Cardiac muscle cell (in vitro differentiated cells and primary cell): ENCODE data around the gene MMP3. TPM values are rescaled to one million over a fixed set of nuclear protein-coding genes. Genes with fewer than 3 reads are reported as not detected.
A peak's percentile ranks its signal among the peaks of the same experiment; 100 is the strongest.

Experiments
- DNase-seq, 2 donors: peaks; one replicate each; pipeline versions ENCODE4 v3.0.0 to v3.0.0-alpha.2; 2010 to 2017; ENCODE audit warnings: low read depth in 1 of 2, low spot score in 1 of 2
- H3K27ac ChIP-seq: fragments of 200-600 bp; sonication (generic); 2 replicates; pipeline ENCODE4 v1.5.1; 2016
- H3K27me3 ChIP-seq: fragments of 200-600 bp; sonication (generic); 2 replicates; pipeline ENCODE4 v1.6.0; 2016; ENCODE audit warnings: control low read depth
- H3K36me3 ChIP-seq: fragments of 200-600 bp; sonication (generic); 2 replicates; pipeline ENCODE4 v1.5.1; 2016; ENCODE audit warnings: control low read depth
- H3K4me1 ChIP-seq: fragments of 200-600 bp; sonication (generic); 2 replicates; pipeline ENCODE4 v1.8.1; 2017; ENCODE audit warnings: low read depth, mild to moderate bottlenecking, mixed run types
- H3K4me3 ChIP-seq: fragments of 200-600 bp; sonication (generic); 2 replicates; pipeline ENCODE4 v1.5.1; 2016; ENCODE audit warnings: mild to moderate bottlenecking
- H3K9me3 ChIP-seq: fragments of 200-600 bp; sonication (generic); 2 replicates; pipeline ENCODE4 v1.5.1; 2017; ENCODE audit warnings: low read depth, mild to moderate bottlenecking, control low read depth
- CTCF ChIP-seq: IDR thresholded peaks from 2 replicates; pipeline ENCODE4 v1.5.1; 2012; ENCODE audit warnings: low read depth, mild to moderate bottlenecking, low read length
- polyA plus RNA-seq: library from polyadenylated mRNA; unstranded; fragments of >200 nt; fragmentation: Nextera tagmentation; extraction: Ambion mirVana; gene quantifications from 2 replicates; pipeline ENCODE4 v1.2.1, GENCODE V29; 2016
- total RNA-seq: library from RNA; depleted of rRNA; stranded (reverse); fragments of >200 nt; gene quantifications from 2 replicates; pipeline ENCODE4 v1.2.3, GENCODE V29; 2016

Gene MMP3
- total and polyA plus RNA-seq, 2 experiments from 2014 or later, result not detected

GRCh38 chr11:102810950-102811660, 32.3 kb downstream of the MMP3 start:
- H3K36me3 ChIP-seq, result no peaks in the 10 kb centered on the region
- H3K4me1 ChIP-seq, result no peaks in the 10 kb centered on the region
- peak; percentile 52 for TF ChIP-seq CTCF
- H3K27ac ChIP-seq, result no peak overlapping the region
- no peaks in the 10 kb centered on the region for H3K9me3 ChIP-seq
- DNase-seq, result peak; percentile 21 to 24
- H3K27me3 ChIP-seq, result no peaks in the 10 kb centered on the region
- no peak overlapping the region for H3K4me3 ChIP-seq

DNA sequence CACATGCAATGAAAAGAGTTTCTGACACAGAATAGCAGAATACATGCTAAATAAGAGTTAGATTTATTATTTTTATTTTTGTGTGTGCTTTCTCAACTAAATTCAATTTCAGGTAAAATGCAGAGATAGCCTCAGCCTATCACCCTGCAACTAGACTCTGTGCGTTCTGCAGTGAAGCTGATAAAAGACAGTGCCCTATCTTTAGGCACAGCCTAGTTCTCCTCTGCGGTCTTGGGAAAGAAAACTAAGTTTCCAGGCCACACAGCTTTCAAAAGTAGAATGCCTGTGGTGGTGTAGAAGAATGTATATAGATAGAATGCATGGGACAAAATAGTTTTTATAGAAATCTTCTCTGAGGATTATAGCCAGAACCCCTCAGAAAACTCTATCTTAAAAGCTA, 33.4 kb downstream of the MMP3 start:
- H3K27ac ChIP-seq, result no peak overlapping the region
- no peak for TF ChIP-seq CTCF
- H3K36me3 ChIP-seq, result no peaks in the 10 kb centered on the region
- no peaks in the 10 kb centered on the region for H3K27me3 ChIP-seq
- no peaks in the 10 kb centered on the region for H3K4me1 ChIP-seq
- H3K4me3 ChIP-seq, result no peak overlapping the region
- no peak for DNase-seq
- H3K9me3 ChIP-seq, result no peaks in the 10 kb centered on the region

DNA sequence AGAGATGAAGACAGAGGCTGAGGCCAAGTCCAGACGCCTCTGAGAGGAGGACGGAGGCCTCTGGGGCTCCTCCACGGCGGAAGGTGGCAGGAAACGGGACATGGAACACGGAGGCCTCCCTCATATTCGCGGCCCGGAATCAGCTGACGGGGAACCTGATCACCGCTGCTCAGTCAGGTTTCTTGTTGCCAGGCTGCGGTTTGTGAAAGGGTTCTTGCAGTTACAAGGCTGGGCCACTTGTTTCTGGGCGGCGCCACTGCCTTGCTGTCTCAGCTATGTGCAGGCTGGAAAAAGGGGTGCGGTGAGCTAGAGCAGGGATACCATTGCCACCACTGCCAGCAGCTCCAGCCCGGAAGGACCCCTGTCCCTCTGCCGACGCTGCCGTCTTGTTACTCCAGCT, 35.5 kb downstream of the MMP3 start:
- H3K27me3 ChIP-seq, result no peaks in the 10 kb centered on the region
- peak in 1 of 2 donors; percentile 32 for DNase-seq
- TF ChIP-seq CTCF, result peak; percentile 36
- H3K4me1 ChIP-seq, result no peaks in the 10 kb centered on the region
- H3K36me3 ChIP-seq, result no peaks in the 10 kb centered on the region
- H3K27ac ChIP-seq, result no peak overlapping the region
- H3K4me3 ChIP-seq, result no peak overlapping the region
- no peaks in the 10 kb centered on the region for H3K9me3 ChIP-seq

DNA sequence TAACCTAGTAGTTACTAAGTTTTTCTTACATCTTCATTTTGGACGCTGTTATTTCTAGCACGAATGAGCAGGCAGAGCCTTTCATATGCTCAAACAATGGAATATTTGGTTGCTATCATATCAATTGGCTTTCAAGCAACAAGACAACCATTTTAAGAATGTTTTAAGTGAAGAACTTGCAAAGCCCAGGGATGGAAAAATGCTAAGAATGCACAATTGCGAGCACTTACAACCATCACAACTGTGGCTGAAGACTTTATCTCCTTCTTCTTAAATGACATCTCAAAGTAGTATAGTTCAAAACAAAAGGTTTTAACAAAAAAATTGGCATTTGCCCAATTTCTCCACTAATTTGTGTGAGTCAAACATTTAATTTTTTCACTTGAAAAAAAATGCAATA, 37.1 kb downstream of the MMP3 start:
- no peaks in the 10 kb centered on the region for H3K9me3 ChIP-seq
- no peaks in the 10 kb centered on the region for H3K27me3 ChIP-seq
- TF ChIP-seq CTCF, result no peak
- H3K27ac ChIP-seq, result no peak overlapping the region
- no peaks in the 10 kb centered on the region for H3K4me1 ChIP-seq
- peak in 1 of 2 donors; percentile 80 for DNase-seq
- no peaks in the 10 kb centered on the region for H3K36me3 ChIP-seq
- no peak overlapping the region for H3K4me3 ChIP-seq

- DNase-seq, result peak in 1 of 2 donors; percentile 66
- no peak overlapping the region for H3K4me3 ChIP-seq
- TF ChIP-seq CTCF, result no peak
- no peaks in the 10 kb centered on the region for H3K27me3 ChIP-seq
- H3K36me3 ChIP-seq, result no peaks in the 10 kb centered on the region
- no peaks in the 10 kb centered on the region for H3K9me3 ChIP-seq
- H3K4me1 ChIP-seq, result peaks cover 6% of the 10 kb centered on the region
- no peak overlapping the region for H3K27ac ChIP-seq
Measured at GRCh38 chr11:102802341-102802740, 41.1 kb downstream of the MMP3 start.

GRCh38 chr11:102800767-102801166, 42.6 kb downstream of the MMP3 start:
- Histone ChIP-seq H3K27me3 (no peaks in the 10 kb centered on the region), H3K4me3 (no peak overlapping the region), H3K9me3 (no peaks in the 10 kb centered on the region), H3K4me1 (peaks cover 6% of the 10 kb centered on the region), H3K36me3 (no peaks in the 10 kb centered on the region), H3K27ac (no peak overlapping the region)
- no peak for TF ChIP-seq CTCF
- no peak for DNase-seq
